SU-DHL-6 (cell line): ENCODE results near the gene CHCHD1.

Experiments used
- H2AFZ ChIP-seq: fragments of 200-600 bp; sonication (generic); 2 replicates; pipeline ENCODE4 v1.6.1; 2014; ENCODE audit warnings: low read depth, mild to moderate bottlenecking, moderate library complexity, mixed read lengths, antibody characterized with exemption, low read length; ENCODE audit not compliant: severe bottlenecking
- H3F3A ChIP-seq: fragments of 200-600 bp; shearing (Covaris generic); 2 replicates; pipeline ENCODE4 v1.6.0; 2016; ENCODE audit warnings: antibody characterized with exemption, mild to moderate bottlenecking; ENCODE audit not compliant: insufficient read depth
- H3K27ac ChIP-seq: fragments of 200-600 bp; sonication (generic); 2 replicates; pipeline ENCODE4 v1.5.1; 2016; ENCODE audit warnings: low read depth, mild to moderate bottlenecking, low read length, moderate library complexity, mixed read lengths
- H3K27me3 ChIP-seq: fragments of 200-600 bp; sonication (generic), shearing (Covaris generic); 2 replicates; pipeline ENCODE4 v1.6.0; 2014; ENCODE audit warnings: mild to moderate bottlenecking, low read length
- H3K36me3 ChIP-seq: fragments of 200-600 bp; sonication (generic); 2 replicates; pipeline ENCODE4 v1.6.1; 2014; ENCODE audit warnings: mild to moderate bottlenecking, low read length, mixed read lengths
- H3K4me2 ChIP-seq: fragments of 300-600, 200-600 bp; shearing (Covaris generic), sonication (generic); 2 replicates; pipeline ENCODE4 v1.6.0; 2014; ENCODE audit warnings: low read length, low read depth, mild to moderate bottlenecking; ENCODE audit not compliant: poor library complexity, severe bottlenecking
- H3K4me3 ChIP-seq: fragments of 200-600 bp; sonication (generic); 2 replicates; pipeline ENCODE4 v1.5.1; 2014; ENCODE audit warnings: antibody characterized with exemption, low read length, mild to moderate bottlenecking, mixed read lengths; ENCODE audit not compliant: insufficient read depth, poor library complexity, severe bottlenecking
- H3K79me2 ChIP-seq: fragments of 200-600 bp; sonication (generic); 2 replicates; pipeline ENCODE4 v1.6.1; 2014; ENCODE audit warnings: mild to moderate bottlenecking, low read length, moderate library complexity; ENCODE audit not compliant: insufficient read depth
- H3K9ac ChIP-seq: fragments of 200-600 bp; sonication (generic); 2 replicates; pipeline ENCODE4 v1.7.0; 2014; ENCODE audit warnings: mild to moderate bottlenecking, low read length
- H3K9me2 ChIP-seq: fragments of 200-600 bp; sonication (generic); replicated peaks from 2 replicates; pipeline ENCODE4 v1.6.1; 2014; ENCODE audit warnings: low read length; ENCODE audit not compliant: insufficient read depth
- H3K9me3 ChIP-seq: fragments of 200-600 bp; sonication (generic); 2 replicates; pipeline ENCODE4 v1.6.1; 2014; ENCODE audit warnings: low read length, mixed read lengths; ENCODE audit not compliant: insufficient read depth
- H4K20me1 ChIP-seq: fragments of 200-600 bp; sonication (generic); 2 replicates; pipeline ENCODE4 v1.6.1; 2014; ENCODE audit warnings: low read depth, mild to moderate bottlenecking, antibody characterized with exemption, low read length, moderate library complexity, mixed read lengths
- CTCF ChIP-seq: fragments of 200-600 bp; sonication (generic); IDR thresholded peaks from one replicate; pipeline ENCODE4 v1.5.1; 2017; ENCODE audit warnings: antibody characterized with exemption, mild to moderate bottlenecking, low read length, moderate library complexity; ENCODE audit not compliant: insufficient read depth, poor library complexity, severe bottlenecking
- EZH2phosphoT487 ChIP-seq: fragments of 200-600 bp; sonication (generic), shearing (Covaris generic); conservative IDR thresholded peaks from 2 replicates; pipeline ENCODE4 v1.6.1; 2018; ENCODE audit warnings: mild to moderate bottlenecking, antibody characterized with exemption, low read length, moderate library complexity, mixed read lengths

Gene CHCHD1

GRCh38 chr10:73772281-73773151 is 9.3 kb upstream of the CHCHD1 start:
- Histone ChIP-seq H3K9me2 (no peaks in the 10 kb centered on the region), H3K27me3 (no peaks in the 10 kb centered on the region), H3K27ac (peak overlapping the region; percentile 83), H3F3A (peaks cover 33% of the 10 kb centered on the region), H4K20me1 (0 out of 2 replicates have a peak, but pooled peaks cover 9% of the 10 kb centered on the region), H3K4me2 (peak overlapping the region; percentile 84), H3K79me2 (peaks cover 41% of the 10 kb centered on the region), H3K9ac (peak overlapping the region; percentile 81), H3K4me3 (peak overlapping the region; percentile 67), H3K9me3 (no peaks in the 10 kb centered on the region), H2AFZ (peak overlapping the region; percentile 80), H3K36me3 (peaks cover 16% of the 10 kb centered on the region)
- TF ChIP-seq EZH2phosphoT487, result no peak
- TF ChIP-seq CTCF, result no peak

GRCh38 chr10:73773152-73773879 is 8.5 kb upstream of the CHCHD1 start:
- Histone ChIP-seq H2AFZ (peak overlapping the region; percentile 80), H3K27ac (peak overlapping the region; percentile 83)

GRCh38 chr10:73774637-73775036 is 7.2 kb upstream of the CHCHD1 start:
- Histone ChIP-seq H3K9ac (peak overlapping the region; percentile 81), H3K9me3 (no peaks in the 10 kb centered on the region), H3K9me2 (no peaks in the 10 kb centered on the region), H3K4me2 (peak overlapping the region; percentile 84), H3K79me2 (peaks cover 41% of the 10 kb centered on the region), H4K20me1 (0 out of 2 replicates have a peak, but pooled peaks cover 9% of the 10 kb centered on the region), H3K36me3 (peaks cover 16% of the 10 kb centered on the region), H3K27me3 (no peaks in the 10 kb centered on the region), H3F3A (peaks cover 32% of the 10 kb centered on the region), H3K4me3 (peak overlapping the region; percentile 67), H2AFZ (no peak overlapping the region), H3K27ac (peak overlapping the region; percentile 83)
- TF ChIP-seq CTCF, result no peak
- no peak for TF ChIP-seq EZH2phosphoT487

More at GRCh38 chr10:73773152-73773879, 8.5 kb upstream of the CHCHD1 start:
- no peaks in the 10 kb centered on the region for H3K9me3 ChIP-seq
- H3F3A ChIP-seq, result peaks cover 33% of the 10 kb centered on the region
- peak overlapping the region; percentile 81 for H3K9ac ChIP-seq
- H3K27me3 ChIP-seq, result no peaks in the 10 kb centered on the region
- TF ChIP-seq EZH2phosphoT487, result no peak
- H3K4me3 ChIP-seq, result peak overlapping the region; percentile 67
- H3K4me2 ChIP-seq, result peak overlapping the region; percentile 84
- 0 out of 2 replicates have a peak, but pooled peaks cover 9% of the 10 kb centered on the region for H4K20me1 ChIP-seq
- H3K9me2 ChIP-seq, result no peaks in the 10 kb centered on the region
- peaks cover 16% of the 10 kb centered on the region for H3K36me3 ChIP-seq
- H3K79me2 ChIP-seq, result peaks cover 41% of the 10 kb centered on the region
